ENCODE results near the gene GABRB3.

Gene GABRB3

GRCh38 chr15:26551473-26551872 lies 221.4 kb downstream of the GABRB3 start:
- H3K4me3 ChIP-seq, result no peak overlapping the region
- no peak for TF ChIP-seq CTCF (IDR thresholded peaks at IDR 0.05)
- DNase-seq (ENCODE audit: low spot score), result no peak
- no peak overlapping the region for H3K27ac ChIP-seq

GRCh38 chr15:26550880-26551279 lies 222.0 kb downstream of the GABRB3 start:
- Histone ChIP-seq H3K27ac (no peak overlapping the region), H3K4me3 (no peak overlapping the region)
- DNase-seq (ENCODE audit: low spot score), result no peak
- no peak for TF ChIP-seq CTCF (IDR thresholded peaks at IDR 0.05)

- no peak for TF ChIP-seq CTCF (IDR thresholded peaks at IDR 0.05)
- Histone ChIP-seq H3K27ac (no peak overlapping the region), H3K4me3 (no peak overlapping the region)
- no peak for DNase-seq (ENCODE audit: low spot score)
Measured at GRCh38 chr15:26537663-26538062, 235.2 kb downstream of the GABRB3 start.

- no peak for TF ChIP-seq CTCF (IDR thresholded peaks at IDR 0.05)
- no peak overlapping the region for H3K27ac ChIP-seq
- H3K4me3 ChIP-seq, result no peak overlapping the region
- DNase-seq (ENCODE audit: low spot score), result no peak
Measured at GRCh38 chr15:26531489-26531888, 241.4 kb downstream of the GABRB3 start.

GRCh38 chr15:26525096-26525495 lies 247.8 kb downstream of the GABRB3 start:
- no peak for TF ChIP-seq CTCF (IDR thresholded peaks at IDR 0.05)
- Histone ChIP-seq H3K4me3 (no peak overlapping the region), H3K27ac (no peak overlapping the region)
- DNase-seq (ENCODE audit: low spot score), result no peak

- no peak overlapping the region for H3K4me3 ChIP-seq
- DNase-seq (ENCODE audit: low spot score), result no peak
- no peak for TF ChIP-seq CTCF (IDR thresholded peaks at IDR 0.05)
- no peak overlapping the region for H3K27ac ChIP-seq
Measured at GRCh38 chr15:26521691-26522198, 251.1 kb downstream of the GABRB3 start.

GRCh38 chr15:26521130-26521529 lies 251.7 kb downstream of the GABRB3 start:
- TF ChIP-seq CTCF (IDR thresholded peaks at IDR 0.05), result no peak
- DNase-seq (ENCODE audit: low spot score), result no peak
- H3K27ac ChIP-seq, result no peak overlapping the region
- H3K4me3 ChIP-seq, result no peak overlapping the region

All from coronary artery (tissue), 2 donors.